ENCODE data around the gene PPP2R5C.

- TF ChIP-seq, protein P1, sequence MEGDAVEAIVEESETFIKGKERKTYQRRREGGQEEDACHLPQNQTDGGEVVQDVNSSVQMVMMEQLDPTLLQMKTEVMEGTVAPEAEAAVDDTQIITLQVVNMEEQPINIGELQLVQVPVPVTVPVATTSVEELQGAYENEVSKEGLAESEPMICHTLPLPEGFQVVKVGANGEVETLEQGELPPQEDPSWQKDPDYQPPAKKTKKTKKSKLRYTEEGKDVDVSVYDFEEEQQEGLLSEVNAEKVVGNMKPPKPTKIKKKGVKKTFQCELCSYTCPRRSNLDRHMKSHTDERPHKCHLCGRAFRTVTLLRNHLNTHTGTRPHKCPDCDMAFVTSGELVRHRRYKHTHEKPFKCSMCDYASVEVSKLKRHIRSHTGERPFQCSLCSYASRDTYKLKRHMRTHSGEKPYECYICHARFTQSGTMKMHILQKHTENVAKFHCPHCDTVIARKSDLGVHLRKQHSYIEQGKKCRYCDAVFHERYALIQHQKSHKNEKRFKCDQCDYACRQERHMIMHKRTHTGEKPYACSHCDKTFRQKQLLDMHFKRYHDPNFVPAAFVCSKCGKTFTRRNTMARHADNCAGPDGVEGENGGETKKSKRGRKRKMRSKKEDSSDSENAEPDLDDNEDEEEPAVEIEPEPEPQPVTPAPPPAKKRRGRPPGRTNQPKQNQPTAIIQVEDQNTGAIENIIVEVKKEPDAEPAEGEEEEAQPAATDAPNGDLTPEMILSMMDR (IDR thresholded peaks at IDR 0.05), result no peak
- no peak for TF ChIP-seq EP300 (IDR thresholded peaks at IDR 0.05)
- no peak for TF ChIP-seq POLR2A (IDR thresholded peaks at IDR 0.05)
These were observed 146.1 kb downstream of the PPP2R5C start for GRCh38 chr14:101907619-101908018.

All from upper lobe of left lung (tissue), 4 donors.